GM23338 (cell line): Measurements from ENCODE around the gene GDAP2.

Source experiments
- CTCF ChIP-seq, 2 experiments: fragments of 200-600 bp in 1 of 2; sonication (generic) in 1 of 2; conservative IDR thresholded peaks; 2 replicates each; pipeline versions ENCODE4 v1.5.1 to v1.6.1; 2016 to 2017; ENCODE audit warnings: antibody characterized with exemption in 2 of 2, low read depth in 2 of 2, mild to moderate bottlenecking in 2 of 2, moderate library complexity in 1 of 2
- EZH2 ChIP-seq: fragments of 200-600 bp; sonication (generic); IDR thresholded peaks from one replicate; pipeline ENCODE4 v1.8.0; 2017; ENCODE audit warnings: antibody characterized with exemption, mild to moderate bottlenecking, low read depth; ENCODE audit not compliant: unreplicated experiment
- EZH2phosphoT487 ChIP-seq: fragments of 200-600 bp; sonication (generic); IDR thresholded peaks from one replicate; pipeline ENCODE4 v1.8.1; 2018; ENCODE audit warnings: antibody characterized with exemption; ENCODE audit not compliant: unreplicated experiment
- NANOG ChIP-seq: IDR thresholded peaks from 2 replicates; pipeline ENCODE4 v1.6.1; 2016; ENCODE audit warnings: antibody characterized with exemption, borderline replicate concordance
- POLR2AphosphoS5 ChIP-seq: IDR thresholded peaks from 2 replicates; pipeline ENCODE4 v1.6.1; 2016; ENCODE audit warnings: antibody characterized with exemption, low read depth
- TF ChIP-seq, protein P1 (sequence below): IDR thresholded peaks from one replicate; pipeline ENCODE4 v1.6.1; 2018; ENCODE audit warnings: antibody characterized with exemption; ENCODE audit not compliant: unreplicated experiment

DNA sequence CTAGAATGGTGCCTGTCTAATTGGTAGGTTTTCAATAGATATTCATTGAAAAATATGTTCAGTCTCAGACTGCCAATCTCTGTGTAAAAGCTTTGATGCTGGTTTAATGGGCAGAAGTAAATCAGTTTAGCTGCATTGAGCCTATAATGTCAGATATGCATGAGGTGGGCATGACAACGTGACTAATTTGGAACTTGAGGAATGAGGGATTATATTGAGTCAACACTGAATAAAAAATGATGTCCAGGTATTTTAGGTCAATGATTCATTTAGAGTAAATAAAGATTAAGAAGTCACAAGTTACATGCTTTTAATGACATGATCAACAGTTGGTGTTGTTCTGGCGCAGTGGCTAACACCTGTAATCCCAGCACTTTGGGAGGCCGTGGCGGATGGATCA, 3.2 kb upstream of the GDAP2 start:
- TF ChIP-seq CTCF (conservative IDR thresholded peaks at IDR 0.05; ENCODE audit: low read depth in 2 of 2) (no peak), EZH2phosphoT487 (no peak), EZH2 (no peak), POLR2AphosphoS5 (no peak), NANOG (no peak)
- TF ChIP-seq, protein P1, sequence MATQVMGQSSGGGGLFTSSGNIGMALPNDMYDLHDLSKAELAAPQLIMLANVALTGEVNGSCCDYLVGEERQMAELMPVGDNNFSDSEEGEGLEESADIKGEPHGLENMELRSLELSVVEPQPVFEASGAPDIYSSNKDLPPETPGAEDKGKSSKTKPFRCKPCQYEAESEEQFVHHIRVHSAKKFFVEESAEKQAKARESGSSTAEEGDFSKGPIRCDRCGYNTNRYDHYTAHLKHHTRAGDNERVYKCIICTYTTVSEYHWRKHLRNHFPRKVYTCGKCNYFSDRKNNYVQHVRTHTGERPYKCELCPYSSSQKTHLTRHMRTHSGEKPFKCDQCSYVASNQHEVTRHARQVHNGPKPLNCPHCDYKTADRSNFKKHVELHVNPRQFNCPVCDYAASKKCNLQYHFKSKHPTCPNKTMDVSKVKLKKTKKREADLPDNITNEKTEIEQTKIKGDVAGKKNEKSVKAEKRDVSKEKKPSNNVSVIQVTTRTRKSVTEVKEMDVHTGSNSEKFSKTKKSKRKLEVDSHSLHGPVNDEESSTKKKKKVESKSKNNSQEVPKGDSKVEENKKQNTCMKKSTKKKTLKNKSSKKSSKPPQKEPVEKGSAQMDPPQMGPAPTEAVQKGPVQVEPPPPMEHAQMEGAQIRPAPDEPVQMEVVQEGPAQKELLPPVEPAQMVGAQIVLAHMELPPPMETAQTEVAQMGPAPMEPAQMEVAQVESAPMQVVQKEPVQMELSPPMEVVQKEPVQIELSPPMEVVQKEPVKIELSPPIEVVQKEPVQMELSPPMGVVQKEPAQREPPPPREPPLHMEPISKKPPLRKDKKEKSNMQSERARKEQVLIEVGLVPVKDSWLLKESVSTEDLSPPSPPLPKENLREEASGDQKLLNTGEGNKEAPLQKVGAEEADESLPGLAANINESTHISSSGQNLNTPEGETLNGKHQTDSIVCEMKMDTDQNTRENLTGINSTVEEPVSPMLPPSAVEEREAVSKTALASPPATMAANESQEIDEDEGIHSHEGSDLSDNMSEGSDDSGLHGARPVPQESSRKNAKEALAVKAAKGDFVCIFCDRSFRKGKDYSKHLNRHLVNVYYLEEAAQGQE, result no peak
